ENCODE results near the gene ZC3H12D.

Gene ZC3H12D

GRCh38 chr6:149483334-149483725 lies 1.5 kb downstream of the ZC3H12D start:
- 0 out of 2 replicates have a peak, but pooled peaks cover 2% of the 10 kb centered on the region for H3K27me3 ChIP-seq (ENCODE audit: insufficient read depth, low read depth)
- no peak overlapping the region for H3K4me3 ChIP-seq (IDR thresholded peaks at IDR 0.05; ENCODE audit: insufficient read depth, low read depth, low read length)
- no peak overlapping the region for H3K4me2 ChIP-seq
- H3K36me3 ChIP-seq (ENCODE audit: insufficient read depth): no peaks in the 10 kb centered on the region
- no peak for TF ChIP-seq CTCF (conservative IDR thresholded peaks at IDR 0.05; ENCODE audit: low read depth, low read length)
- no peak overlapping the region for H2AFZ ChIP-seq (ENCODE audit: low read depth)
- H3K27ac ChIP-seq: no peak overlapping the region
- H3K9ac ChIP-seq: no peak overlapping the region
- no peaks in the 10 kb centered on the region for H4K20me1 ChIP-seq (ENCODE audit: insufficient read depth)
- H3K79me2 ChIP-seq (ENCODE audit: insufficient read depth, low read depth): no peaks in the 10 kb centered on the region
- no peaks in the 10 kb centered on the region for H3K4me1 ChIP-seq (ENCODE audit: low read depth, poor library complexity, severe bottlenecking)

GRCh38 chr6:149482545-149483333 lies 2.1 kb downstream of the ZC3H12D start:
- Histone ChIP-seq H3K27ac (no peak overlapping the region), H3K36me3 (ENCODE audit: insufficient read depth) (no peaks in the 10 kb centered on the region), H4K20me1 (ENCODE audit: insufficient read depth) (no peaks in the 10 kb centered on the region), H3K4me3 (IDR thresholded peaks at IDR 0.05; ENCODE audit: insufficient read depth, low read depth, low read length) (no peak overlapping the region), H2AFZ (ENCODE audit: low read depth) (no peak overlapping the region), H3K4me2 (no peak overlapping the region), H3K27me3 (ENCODE audit: insufficient read depth, low read depth) (0 out of 2 replicates have a peak, but pooled peaks cover 2% of the 10 kb centered on the region), H3K4me1 (ENCODE audit: low read depth, poor library complexity, severe bottlenecking) (no peaks in the 10 kb centered on the region), H3K9ac (no peak overlapping the region), H3K79me2 (ENCODE audit: insufficient read depth, low read depth) (no peaks in the 10 kb centered on the region)
- no peak for TF ChIP-seq CTCF (conservative IDR thresholded peaks at IDR 0.05; ENCODE audit: low read depth, low read length)

GRCh38 chr6:149480502-149481280 lies 4.1 kb downstream of the ZC3H12D start:
- Histone ChIP-seq H3K4me1 (ENCODE audit: low read depth, poor library complexity, severe bottlenecking) (no peaks in the 10 kb centered on the region), H3K27ac (no peak overlapping the region), H2AFZ (ENCODE audit: low read depth) (no peak overlapping the region), H3K9ac (no peak overlapping the region), H3K4me2 (no peak overlapping the region), H4K20me1 (ENCODE audit: insufficient read depth) (no peaks in the 10 kb centered on the region), H3K27me3 (ENCODE audit: insufficient read depth, low read depth) (peaks cover 5% of the 10 kb centered on the region; the same call in 1 of the 2 replicates), H3K79me2 (ENCODE audit: insufficient read depth, low read depth) (no peaks in the 10 kb centered on the region), H3K4me3 (IDR thresholded peaks at IDR 0.05; ENCODE audit: insufficient read depth, low read depth, low read length) (no peak overlapping the region), H3K36me3 (ENCODE audit: insufficient read depth) (no peaks in the 10 kb centered on the region)
- no peak for TF ChIP-seq CTCF (conservative IDR thresholded peaks at IDR 0.05; ENCODE audit: low read depth, low read length)

- Histone ChIP-seq H3K36me3 (ENCODE audit: insufficient read depth) (no peaks in the 10 kb centered on the region), H3K4me3 (IDR thresholded peaks at IDR 0.05; ENCODE audit: insufficient read depth, low read depth, low read length) (no peak overlapping the region), H2AFZ (ENCODE audit: low read depth) (no peak overlapping the region), H3K27ac (no peak overlapping the region), H3K4me2 (no peak overlapping the region), H3K9ac (no peak overlapping the region), H3K27me3 (ENCODE audit: insufficient read depth, low read depth) (peaks cover 19% of the 10 kb centered on the region), H4K20me1 (ENCODE audit: insufficient read depth) (no peaks in the 10 kb centered on the region), H3K79me2 (ENCODE audit: insufficient read depth, low read depth) (no peaks in the 10 kb centered on the region), H3K4me1 (ENCODE audit: low read depth, poor library complexity, severe bottlenecking) (no peaks in the 10 kb centered on the region)
- no peak for TF ChIP-seq CTCF (conservative IDR thresholded peaks at IDR 0.05; ENCODE audit: low read depth, low read length)
These were observed 6.0 kb downstream of the ZC3H12D start for GRCh38 chr6:149478631-149479314.

Data from KMS-11 (cell line).